Amniotic epithelial cell (primary cell): ENCODE results near the gene TMEM60.
"Not testable (repeated sequence)": the region's sequence is repeated elsewhere in the genome, so short reads cannot be mapped to it uniquely, and the experiment has no call there.

ENCODE experiments used
- DNase-seq: peaks from one replicate; pipeline ENCODE4 v3.0.0-alpha.2; 2010; ENCODE audit warnings: low read depth

Gene TMEM60

DNA sequence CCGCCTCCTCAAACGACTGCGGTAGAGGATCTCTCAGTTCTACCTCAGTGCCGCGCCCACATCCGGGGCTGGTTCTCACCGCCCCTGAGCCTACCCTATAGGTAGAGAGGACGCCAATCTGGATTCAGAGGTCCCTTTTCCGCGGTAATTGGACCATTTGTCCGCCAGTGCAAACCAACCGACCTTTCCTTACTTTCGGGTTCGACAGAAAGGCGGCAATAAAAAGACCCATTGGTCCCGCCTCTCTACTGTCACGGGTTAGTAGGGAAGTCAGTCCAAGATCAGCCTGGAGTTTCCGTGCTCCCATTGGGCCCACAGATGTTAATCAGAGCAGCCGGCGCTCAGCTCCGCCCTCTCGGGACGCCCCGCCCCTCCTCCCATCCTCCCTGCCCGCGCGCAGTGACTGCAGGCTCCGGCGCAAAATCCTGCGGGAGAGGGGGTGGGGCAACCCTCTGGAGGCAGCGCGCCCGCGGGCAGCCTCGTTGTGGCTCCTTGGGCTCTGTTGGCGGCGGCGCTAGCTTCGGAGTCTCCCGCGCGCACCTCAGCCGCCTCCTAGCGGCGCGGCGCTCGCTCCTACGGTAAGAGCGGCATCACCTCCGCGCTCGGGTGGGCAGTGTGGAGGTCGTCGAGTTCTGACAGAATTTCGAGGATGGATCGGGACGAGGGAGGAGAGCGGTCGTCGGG, at the start of gene TMEM60, which contains the start of gene PHTF2:
TSS of gene TMEM60 (minus strand) at position 41 of the 684 bp plus-strand sequence. CDS start 4,061 bp downstream, outside the sequence.
TSS of gene PHTF2 (plus strand) at position 380 of the 684 bp plus-strand sequence.
- DNase-seq, result peak; percentile 100

GRCh38 chr7:77846317-77847092, 48.3 kb upstream of the TMEM60 start:
- no peak for DNase-seq

GRCh38 chr7:77843194-77843593, 45.0 kb upstream of the TMEM60 start:
- no peak for DNase-seq

DNA sequence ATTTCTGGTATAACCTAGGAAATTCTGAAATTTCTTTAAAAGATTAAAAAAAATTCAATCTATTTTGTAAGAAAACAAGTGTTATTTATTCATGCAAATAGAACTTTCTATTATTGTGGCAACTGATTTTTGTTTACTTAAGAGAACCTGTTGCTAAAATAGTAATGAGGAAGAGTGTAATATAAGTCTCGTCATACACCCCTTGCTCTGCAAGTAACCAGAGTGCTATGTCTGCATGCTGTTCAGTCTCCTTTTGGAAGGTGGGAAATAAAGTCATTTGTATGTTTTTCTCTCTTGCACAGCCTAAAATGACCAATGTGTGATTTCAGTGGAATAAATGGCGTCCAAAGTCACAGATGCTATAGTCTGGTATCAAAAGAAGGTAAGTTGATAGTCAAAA, 41.7 kb upstream of the TMEM60 start:
- DNase-seq, result no peak

GRCh38 chr7:77838929-77839491, 40.8 kb upstream of the TMEM60 start:
- DNase-seq, result no peak

DNA sequence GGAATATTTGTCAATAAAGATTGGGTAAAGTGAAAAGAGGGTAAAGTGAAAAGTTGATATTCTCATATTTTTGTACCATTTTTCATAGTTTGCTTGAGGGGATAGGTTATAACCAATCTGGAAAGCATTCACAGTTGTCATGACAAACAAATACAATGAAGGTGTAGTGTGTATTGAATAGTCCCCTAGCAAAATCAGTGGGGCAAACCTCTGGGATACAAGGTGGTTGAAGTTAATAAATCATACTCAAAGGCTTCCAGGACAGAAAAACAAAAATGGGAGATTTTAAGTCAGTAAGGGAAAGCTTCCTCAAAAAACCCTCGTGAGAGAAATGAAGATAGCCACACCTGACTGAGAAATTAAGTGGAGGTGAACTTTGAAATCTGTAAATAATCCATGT, 39.7 kb upstream of the TMEM60 start:
- no peak for DNase-seq

DNA sequence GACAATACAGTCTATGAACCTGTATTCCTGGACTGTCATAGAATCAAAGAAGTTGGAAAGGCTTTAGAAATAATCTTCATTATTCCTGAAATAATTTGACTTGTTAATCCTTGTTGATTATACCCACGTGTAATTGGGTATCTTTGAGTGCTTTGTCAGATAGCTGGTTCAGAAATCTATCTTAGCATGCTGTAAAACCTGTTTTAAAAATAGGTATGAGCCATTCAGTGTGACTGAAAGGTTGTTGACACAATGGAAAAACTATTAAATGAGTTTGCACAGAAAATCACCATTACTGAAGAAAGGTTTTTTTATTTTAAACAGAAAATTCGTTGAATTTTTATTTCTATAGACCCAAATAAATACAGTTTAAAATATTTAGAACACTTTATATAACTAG, 39.0 kb upstream of the TMEM60 start:
- no peak for DNase-seq

GRCh38 chr7:77836425-77836824, 38.2 kb upstream of the TMEM60 start:
- DNase-seq, result not testable (repeated sequence)

- DNase-seq, result no peak
Measured at GRCh38 chr7:77833136-77833535, 34.9 kb upstream of the TMEM60 start.

DNA sequence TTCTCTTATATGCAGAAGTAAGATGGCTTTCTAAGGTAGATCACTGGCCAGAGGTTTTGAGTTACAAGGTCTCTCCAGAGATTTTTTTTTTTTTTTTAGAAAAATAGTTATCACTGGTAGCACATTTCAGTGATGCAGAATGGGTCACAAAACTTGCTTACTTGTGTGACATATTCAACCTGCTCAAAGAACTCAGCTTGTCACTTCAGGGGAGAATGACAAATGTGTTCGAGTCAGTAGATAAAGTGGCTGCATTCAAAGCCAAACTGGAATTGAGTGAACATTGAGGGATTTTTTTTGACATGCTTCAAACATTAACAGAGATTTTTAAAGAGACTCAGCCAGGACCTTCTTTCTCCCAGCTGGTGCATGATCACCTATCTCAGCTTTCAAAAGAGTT, 33.7 kb upstream of the TMEM60 start:
- DNase-seq, result no peak

- DNase-seq, result no peak
Measured at GRCh38 chr7:77831481-77831880, 33.2 kb upstream of the TMEM60 start.

DNA sequence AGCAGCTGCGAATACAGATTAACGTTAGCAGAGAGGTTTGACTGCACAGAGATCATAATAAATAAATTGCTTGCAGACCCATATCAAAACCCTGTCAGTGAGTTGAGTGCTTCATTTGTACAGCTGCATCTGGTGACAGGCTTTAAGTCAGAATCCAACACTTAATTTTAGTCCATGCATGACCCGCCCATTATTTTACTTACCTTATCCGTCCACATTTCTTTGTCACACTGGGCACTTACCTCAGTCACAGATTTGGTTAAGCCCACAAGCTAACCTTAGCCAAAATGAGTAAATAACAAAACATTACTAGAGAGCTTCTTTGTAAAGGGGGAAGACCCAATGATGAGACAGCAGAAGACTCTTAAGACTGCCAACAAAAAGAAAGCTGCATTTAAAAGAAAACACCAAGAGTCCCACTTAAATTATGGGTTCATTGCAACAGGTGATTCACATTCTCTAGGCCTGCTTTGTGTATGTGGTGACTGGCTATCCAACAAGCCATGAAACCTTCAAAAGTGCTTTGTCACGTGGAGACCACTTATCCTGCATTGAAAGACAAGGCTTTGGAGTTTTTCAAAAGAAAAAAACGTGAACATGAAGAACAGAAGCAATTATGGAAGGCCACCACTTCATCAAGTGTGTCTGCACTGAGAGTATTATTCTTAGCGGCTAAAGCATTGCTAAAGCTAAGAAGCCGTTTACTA, 32.6 kb upstream of the TMEM60 start:
- no peak for DNase-seq

- no peak for DNase-seq
Measured at GRCh38 chr7:77827999-77828398, 29.8 kb upstream of the TMEM60 start.

GRCh38 chr7:77826300-77826699, 28.1 kb upstream of the TMEM60 start:
- no peak for DNase-seq

DNA sequence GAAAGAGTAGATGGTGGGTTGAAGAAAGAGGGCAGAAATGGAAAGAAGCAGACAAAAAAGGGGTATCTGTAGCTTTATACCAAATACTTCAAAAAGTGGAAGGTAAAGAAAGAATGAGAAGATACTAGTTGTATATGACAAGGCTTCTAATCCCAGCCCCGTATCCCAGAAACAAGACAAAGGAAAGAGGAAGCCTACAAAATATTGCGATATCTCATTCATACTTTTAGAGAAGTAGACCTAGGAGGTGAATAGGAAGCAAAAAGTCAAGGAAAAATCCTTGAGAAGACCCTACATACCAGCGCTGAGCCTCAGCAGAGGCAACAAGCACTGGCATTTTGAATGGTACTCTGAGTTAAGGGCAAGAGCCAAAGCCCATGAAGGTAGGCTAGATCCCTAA, 26.9 kb upstream of the TMEM60 start:
- DNase-seq, result no peak

DNA sequence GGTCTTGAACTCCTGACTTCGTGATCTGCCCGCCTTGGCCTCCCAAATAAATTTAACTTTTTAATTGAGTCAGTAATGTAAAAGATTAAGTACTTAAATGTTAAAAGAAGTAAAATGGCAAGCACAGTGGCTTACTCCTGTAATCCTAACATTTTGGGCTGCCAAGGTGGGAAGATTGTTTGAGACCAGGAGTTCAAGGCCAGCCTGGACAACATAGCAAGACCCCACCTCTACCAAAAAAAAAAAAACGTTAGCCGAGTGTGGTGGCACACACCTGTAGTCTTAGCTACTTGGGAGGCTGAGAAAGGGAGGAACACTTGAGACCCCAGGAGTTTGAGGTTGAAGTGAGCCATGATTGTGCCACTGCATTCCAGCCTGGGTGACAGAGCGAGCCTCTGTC, 26.4 kb upstream of the TMEM60 start:
- DNase-seq, result no peak

DNA sequence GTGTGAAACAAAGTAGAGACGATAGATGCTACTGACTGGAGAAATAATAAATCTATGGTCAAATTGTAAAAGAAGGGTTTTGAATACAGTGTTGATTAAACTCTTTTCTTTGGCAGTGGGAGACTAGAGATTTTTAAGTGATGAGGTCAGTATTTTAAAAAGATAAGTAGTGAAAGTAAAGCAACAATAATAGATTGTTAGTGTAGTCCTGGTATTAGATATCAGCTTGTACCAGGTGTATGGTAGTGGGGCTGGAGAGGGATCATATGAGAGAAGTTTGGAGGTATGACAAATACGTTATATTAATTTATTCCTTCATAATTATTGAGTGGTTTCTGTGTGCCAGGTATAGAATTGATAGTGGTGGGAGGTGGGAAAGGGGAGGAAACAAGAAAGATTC, 25.6 kb upstream of the TMEM60 start:
- DNase-seq, result no peak

DNA sequence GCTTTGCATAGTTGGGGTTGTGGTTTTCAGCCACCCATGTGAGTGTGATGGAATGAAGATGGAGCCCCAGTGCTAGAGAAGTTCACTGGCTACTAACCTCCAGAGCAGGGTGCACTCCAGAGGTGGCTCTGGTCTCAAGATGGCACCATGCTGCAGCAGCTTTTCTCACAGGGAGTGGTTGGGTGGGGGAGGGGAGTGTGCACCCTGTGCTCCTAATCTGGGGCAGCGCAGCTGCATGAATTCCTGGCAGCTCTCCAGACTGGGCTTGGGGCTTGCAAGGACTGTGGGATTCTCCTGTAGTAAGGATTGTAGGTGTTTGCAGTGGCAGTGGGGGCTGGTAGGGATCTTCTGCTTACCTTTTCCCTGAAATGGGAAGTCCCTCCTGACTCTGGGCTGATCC, 24.0 kb upstream of the TMEM60 start:
- DNase-seq, result no peak

- no peak for DNase-seq
Measured at GRCh38 chr7:77820967-77821366, 22.7 kb upstream of the TMEM60 start.

- DNase-seq, result no peak
Measured at GRCh38 chr7:77819021-77819420, 20.8 kb upstream of the TMEM60 start.

DNA sequence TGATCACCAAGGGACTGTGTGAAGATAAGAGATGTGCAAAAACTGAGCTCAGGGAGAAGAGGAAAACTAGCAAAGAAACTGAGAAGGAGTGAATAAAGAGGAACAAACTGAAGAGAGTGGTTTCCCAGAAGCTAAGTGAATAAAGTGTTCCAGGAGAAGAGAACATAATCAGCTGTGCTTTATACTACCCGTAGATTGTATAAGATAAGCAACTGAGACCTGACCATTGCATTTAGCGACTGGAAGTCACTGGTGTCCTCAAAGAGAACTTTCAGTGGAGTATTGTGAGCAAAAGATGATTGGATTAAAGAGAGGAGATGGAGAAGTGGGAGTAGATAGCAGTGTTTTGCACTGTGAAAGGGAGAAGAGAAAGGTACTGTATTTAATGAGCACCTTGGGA, 14.9 kb upstream of the TMEM60 start:
- no peak for DNase-seq

DNA sequence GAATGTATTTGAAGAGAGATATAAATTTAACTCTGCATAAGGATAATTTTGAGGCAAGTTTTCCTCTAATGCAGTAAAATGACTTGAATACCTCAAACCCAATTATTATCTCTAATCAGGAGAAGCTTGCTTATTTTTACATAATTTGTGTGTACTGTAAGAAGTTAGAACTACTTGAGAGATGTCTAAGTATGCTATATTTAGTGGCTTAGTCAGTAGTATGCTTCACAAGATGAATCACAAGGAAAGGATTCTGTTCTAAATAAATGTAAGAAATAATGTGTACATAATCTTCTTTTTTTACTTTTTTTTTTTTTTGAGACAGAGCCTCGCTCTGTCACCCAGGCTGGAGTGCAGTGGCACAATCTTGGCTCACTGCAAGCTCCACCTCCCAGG, 14.1 kb upstream of the TMEM60 start:
- DNase-seq, result peak; percentile 87
